Left lung (tissue), 10 donors: ENCODE results near the gene SPATS1. TPM values are rescaled to one million over a fixed set of nuclear protein-coding genes. Genes with fewer than 3 reads are reported as not detected.
A peak's percentile ranks its signal among the peaks of the same experiment; 100 is the strongest.
"Not testable (repeated sequence)": the region's sequence is repeated elsewhere in the genome, so short reads cannot be mapped to it uniquely, and the experiment has no call there.

ENCODE experiments used
- ATAC-seq: fragments of 200-7000 bp; cut with Tn5 transposase; one replicate; pipeline ENCODE4 v1.9.1; 2020; ENCODE audit warnings: moderate library complexity
- DNase-seq, 4 donors: peaks; one replicate each; pipeline ENCODE4 v3.0.0-alpha.2; 2013 to 2020
- H3K27ac ChIP-seq, 2 donors: fragments of 200-600 bp; sonication (generic) in 1 of 2; one replicate each; pipeline versions ENCODE4 v1.5.0 to v1.8.0; 2020 to 2021
- H3K27me3 ChIP-seq, 2 donors: fragments of 200-600 bp; sonication (generic) in 1 of 2; one replicate each; pipeline versions ENCODE4 v1.5.0 to v1.8.0; 2020 to 2021
- H3K36me3 ChIP-seq, 2 donors: fragments of 200-600 bp; sonication (generic) in 1 of 2; one replicate each; pipeline versions ENCODE4 v1.5.0 to v1.8.0; 2020 to 2021
- H3K4me1 ChIP-seq, 2 donors: fragments of 200-600 bp; one replicate each; pipeline ENCODE4 v1.8.0; 2021
- H3K4me3 ChIP-seq, 2 donors: fragments of 200-600 bp; sonication (generic) in 1 of 2; one replicate each; pipeline versions ENCODE4 v1.5.0 to v1.8.0; 2020 to 2021; ENCODE audit warnings: mild to moderate bottlenecking in 1 of 2
- H3K9me3 ChIP-seq, 2 donors: fragments of 200-600 bp; sonication (generic) in 1 of 2; one replicate each; pipeline versions ENCODE4 v1.5.0 to v1.8.0; 2020 to 2021
- CTCF ChIP-seq, 2 donors: fragments of 200-600 bp; sonication (generic) in 1 of 2; IDR thresholded peaks; one replicate each; pipeline versions ENCODE4 v1.5.0 to v1.8.0; 2021; ENCODE audit warnings: antibody characterized with exemption in 2 of 2
- intact Hi-C, 2 donors: fragments of 100-400 bp; cut with DNase I; formaldehyde crosslinking; loops; one replicate each; pipeline versions ENCODE4 v1.11.2 to v1.14.2; 2022
- polyA plus RNA-seq, 6 donors: library from polyadenylated mRNA; unstranded; fragments of 120-200 nt; gene quantifications; one replicate each; pipeline ENCODE4 v1.2.1, GENCODE V29; 2013; ENCODE audit not compliant: insufficient read length in 6 of 6
- total RNA-seq, 2 donors: library from RNA; stranded (reverse); fragmentation: NEBNext Ultra II Directional; extraction: Animal tissue kit (Norgen Biotek cat#: 25700); gene quantifications; one replicate each; pipeline ENCODE4 v1.2.1, GENCODE V29; 2021
- donor health status: DM: no; HTN: yes; CAD: no.
- donor health status: DM: no; HTN: no; CAD: no.

The SPATS1 gene
- total and polyA plus RNA-seq, 8 donors: 0.31 to 1.2 (median 0.41) TPM; not detected in 2

GRCh38 chr6:44342052-44342451, 398 bp upstream of the SPATS1 start:
- no peak for ATAC-seq
- no peak for TF ChIP-seq CTCF (IDR thresholded peaks at IDR 0.05)

DNA sequence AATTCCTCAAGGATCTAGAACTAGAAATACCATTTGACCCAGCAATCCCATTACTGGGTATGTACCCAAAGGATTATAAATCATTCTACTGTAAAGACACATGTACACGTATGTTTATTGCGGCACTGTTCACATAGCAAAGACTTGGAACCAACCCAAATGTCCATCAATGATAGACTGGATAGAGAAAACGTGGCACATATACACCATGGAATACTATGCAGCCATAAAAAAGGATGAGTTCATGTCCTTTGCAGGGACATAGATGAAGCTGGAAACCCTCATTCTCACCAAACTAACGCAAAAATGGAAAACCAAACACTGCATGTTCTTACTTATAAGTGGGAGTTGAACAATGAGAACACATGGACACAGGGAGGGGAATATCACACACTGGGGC, 4.4 kb downstream of the SPATS1 start:
- H3K36me3 ChIP-seq, DNase-seq, ATAC-seq, H3K27ac ChIP-seq, H3K4me1 ChIP-seq, H3K9me3 ChIP-seq, H3K4me3 ChIP-seq, intact Hi-C loops: not testable (repeated sequence)
- peaks cover 23 to 46% of the 10 kb centered on the region in 2 donors for H3K27me3 ChIP-seq

More at GRCh38 chr6:44342052-44342451, 398 bp upstream of the SPATS1 start:
- Histone ChIP-seq H3K27me3 (peaks cover 23 to 71% of the 10 kb centered on the region in 2 donors), H3K9me3 (no peaks in the 10 kb centered on the region), H3K36me3 (no peaks in the 10 kb centered on the region), H3K4me3 (peak overlapping the region in 1 of 2 donors; percentile 1), H3K27ac (no peak overlapping the region), H3K4me1 (peaks cover 0 to 8% of the 10 kb centered on the region in 2 donors)
- no peak for DNase-seq
- intact Hi-C loops: no loop called here

DNA sequence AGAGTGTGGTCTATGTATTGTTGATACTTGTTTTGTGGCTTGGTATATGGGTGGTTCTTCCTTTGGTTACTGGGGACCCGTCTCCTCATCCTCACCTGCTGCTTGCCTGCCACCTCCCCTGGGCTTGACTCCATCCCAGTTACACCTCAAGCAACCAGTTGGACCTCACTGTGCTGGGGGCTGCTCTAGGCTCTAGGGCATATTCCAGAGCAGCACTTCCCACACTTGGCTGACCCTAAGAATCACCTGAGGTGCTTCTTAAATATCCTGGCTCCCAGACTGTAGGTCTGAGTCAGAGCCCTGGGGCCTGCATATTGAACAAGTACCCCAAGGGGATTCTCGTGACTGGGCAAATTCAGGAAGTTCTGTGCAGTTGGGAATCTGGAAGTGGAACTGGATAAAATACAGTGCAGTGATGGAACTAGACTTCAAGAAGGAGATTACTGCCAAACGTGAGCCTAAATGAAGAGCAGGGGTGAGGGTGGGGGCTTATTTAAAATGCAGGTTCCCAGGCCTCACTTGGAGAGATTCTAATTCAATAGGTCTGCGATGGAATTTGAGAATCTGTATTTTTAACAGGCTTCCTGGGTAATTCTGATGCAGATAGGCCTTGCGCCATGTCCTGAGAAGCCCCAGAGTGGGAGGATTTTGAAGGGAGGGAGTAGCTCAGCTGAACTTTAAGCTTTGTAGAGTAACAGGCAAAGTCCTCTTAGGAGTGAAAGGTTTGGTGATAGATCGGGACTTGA, 7.6 kb downstream of the SPATS1 start:
- intact Hi-C loops: no loop called here
- no peak for TF ChIP-seq CTCF (IDR thresholded peaks at IDR 0.05)
- Histone ChIP-seq H3K36me3 (no peaks in the 10 kb centered on the region), H3K27me3 (peaks cover 1 to 15% of the 10 kb centered on the region in 2 donors), H3K27ac (no peak overlapping the region), H3K4me1 (no peaks in the 10 kb centered on the region), H3K9me3 (no peaks in the 10 kb centered on the region), H3K4me3 (no peak overlapping the region)
- no peak for DNase-seq
- ATAC-seq: no peak

DNA sequence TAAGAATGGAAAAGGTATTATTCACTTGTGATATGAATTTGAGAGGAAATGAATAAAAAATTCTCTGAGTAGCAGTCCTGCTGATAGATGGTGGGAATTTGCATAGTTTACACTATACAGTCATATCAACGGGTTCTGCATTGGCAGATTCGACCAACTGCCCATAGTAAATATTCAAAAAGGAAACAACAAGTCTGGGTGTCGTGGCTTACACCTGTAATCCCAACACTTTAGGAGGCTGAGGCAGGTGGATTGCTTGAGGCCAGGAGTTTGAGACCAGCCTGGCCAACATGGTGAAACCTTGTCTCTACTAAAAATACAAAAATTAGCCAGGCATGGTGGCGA, 8.2 kb downstream of the SPATS1 start:
- intact Hi-C loops, H3K9me3 ChIP-seq, ATAC-seq, H3K36me3 ChIP-seq, DNase-seq, H3K27ac ChIP-seq, H3K4me1 ChIP-seq, H3K4me3 ChIP-seq, H3K27me3 ChIP-seq: not testable (repeated sequence)

- intact Hi-C loops: no loop called here
- DNase-seq: no peak
- H3K27me3 ChIP-seq: no peaks in the 10 kb centered on the region
- H3K36me3 ChIP-seq: no peaks in the 10 kb centered on the region
- no peak overlapping the region for H3K27ac ChIP-seq
- ATAC-seq: no peak
- no peaks in the 10 kb centered on the region for H3K9me3 ChIP-seq
- no peak overlapping the region for H3K4me3 ChIP-seq
- no peaks in the 10 kb centered on the region for H3K4me1 ChIP-seq
- TF ChIP-seq CTCF (IDR thresholded peaks at IDR 0.05): no peak
Observed at GRCh38 chr6:44352259-44352658, 9.8 kb downstream of the SPATS1 start.

- intact Hi-C loops: no loop called here
- Histone ChIP-seq H3K9me3 (no peaks in the 10 kb centered on the region), H3K27me3 (no peaks in the 10 kb centered on the region), H3K4me1 (no peaks in the 10 kb centered on the region), H3K36me3 (no peaks in the 10 kb centered on the region), H3K4me3 (no peak overlapping the region), H3K27ac (no peak overlapping the region)
- no peak for ATAC-seq
- TF ChIP-seq CTCF (IDR thresholded peaks at IDR 0.05): no peak
- no peak for DNase-seq
Observed at GRCh38 chr6:44353336-44353735, 10.9 kb downstream of the SPATS1 start.
